CD4-positive, alpha-beta T cell treated with Interleukin-21 for 1 hour (primary cell): Measurements from ENCODE around the gene MUC22.
"Not testable (repeated sequence)": the region's sequence is repeated elsewhere in the genome, so short reads cannot be mapped to it uniquely, and the experiment has no call there.

Experiments used
- DNase-seq: peaks from one replicate; pipeline ENCODE4 v3.0.0-alpha.2; 2020

The MUC22 gene

DNA sequence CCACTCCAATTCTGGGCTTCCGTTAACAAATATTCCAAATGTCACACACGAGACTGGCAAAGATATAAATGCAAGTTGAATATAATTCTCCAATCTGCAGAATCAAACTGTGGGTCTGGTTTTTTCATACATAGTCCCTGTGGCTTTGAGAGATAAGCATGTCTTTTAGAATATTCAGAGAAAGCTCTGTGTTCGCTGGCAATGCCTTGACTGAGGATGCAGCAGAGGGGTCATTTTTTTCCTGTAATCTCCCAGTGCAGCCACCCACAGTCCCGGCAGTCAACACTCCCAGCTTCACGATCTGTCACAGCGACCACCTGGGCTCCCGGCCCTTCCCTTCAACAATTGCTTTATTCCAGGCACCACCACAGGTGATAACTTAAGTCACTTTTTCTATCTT, 30.5 kb downstream of the MUC22 start:
- DNase-seq: no peak

DNA sequence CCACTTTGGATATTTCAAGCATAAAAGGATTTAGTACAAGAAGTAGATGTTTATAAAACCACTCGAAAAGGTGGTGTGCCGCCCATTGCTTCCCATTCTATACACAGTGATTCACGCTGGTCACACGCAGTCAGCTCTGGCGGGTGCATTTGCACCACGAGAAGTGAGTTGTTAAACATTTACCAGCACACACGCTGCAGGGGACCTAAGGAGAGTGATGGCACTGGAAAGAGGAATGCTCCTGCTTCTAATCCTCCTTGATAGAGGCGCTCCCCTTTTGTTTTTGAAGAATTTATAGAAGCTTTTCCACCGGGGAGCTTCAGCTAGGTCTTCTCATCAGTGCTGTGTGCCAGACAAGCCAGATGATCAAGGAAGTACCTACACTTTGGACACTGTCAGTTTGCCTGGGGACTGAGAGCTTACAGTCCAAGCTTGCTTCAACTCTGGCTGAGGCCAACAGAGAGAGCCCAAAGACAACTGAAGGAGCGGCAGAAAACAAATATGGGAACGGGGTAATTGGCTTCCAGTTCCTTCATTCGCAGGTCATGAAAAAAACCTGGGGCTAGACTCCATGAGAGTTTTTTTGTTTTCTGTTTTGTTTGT, 31.2 kb downstream of the MUC22 start:
- no peak for DNase-seq

DNA sequence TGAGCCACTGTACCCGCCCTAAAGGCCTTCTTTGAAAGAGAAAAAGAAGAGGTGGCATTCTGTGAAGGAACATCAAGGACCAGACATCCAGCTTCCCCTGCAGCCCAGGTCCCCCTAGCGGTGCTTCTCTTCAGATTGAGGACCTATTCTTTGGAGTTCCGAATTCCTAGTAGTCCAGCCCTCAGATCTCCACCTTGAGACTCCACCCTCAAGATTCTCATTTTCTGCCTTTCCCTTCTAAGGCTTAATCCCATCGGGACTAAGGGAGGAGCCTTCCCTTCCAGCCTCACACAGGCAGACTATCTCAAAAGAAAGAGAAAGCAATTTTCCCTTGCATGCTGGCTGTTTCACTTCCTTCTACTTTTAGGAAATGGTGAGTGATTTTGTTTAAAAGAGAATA, 32.5 kb downstream of the MUC22 start:
- peak; percentile 28 for DNase-seq

DNA sequence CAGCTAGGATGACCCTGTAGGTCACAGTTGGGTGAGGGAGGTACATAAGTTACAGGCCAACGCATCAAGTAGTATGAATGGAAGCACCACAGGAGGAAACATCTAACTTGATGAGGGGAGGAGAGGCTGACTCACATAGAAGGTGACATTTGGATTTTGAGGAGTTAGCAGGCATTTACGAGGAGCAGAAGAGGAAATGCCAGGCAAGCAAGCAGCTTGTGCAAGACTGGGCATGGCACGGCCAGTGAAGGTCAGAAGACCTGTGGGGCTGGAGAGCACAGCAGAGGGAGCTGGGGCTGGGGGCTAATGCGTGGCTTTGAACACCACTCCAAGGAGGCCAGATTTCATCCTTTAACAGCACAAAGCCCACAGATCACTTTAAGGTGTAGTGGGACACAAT, 37.8 kb downstream of the MUC22 start:
- no peak for DNase-seq

DNA sequence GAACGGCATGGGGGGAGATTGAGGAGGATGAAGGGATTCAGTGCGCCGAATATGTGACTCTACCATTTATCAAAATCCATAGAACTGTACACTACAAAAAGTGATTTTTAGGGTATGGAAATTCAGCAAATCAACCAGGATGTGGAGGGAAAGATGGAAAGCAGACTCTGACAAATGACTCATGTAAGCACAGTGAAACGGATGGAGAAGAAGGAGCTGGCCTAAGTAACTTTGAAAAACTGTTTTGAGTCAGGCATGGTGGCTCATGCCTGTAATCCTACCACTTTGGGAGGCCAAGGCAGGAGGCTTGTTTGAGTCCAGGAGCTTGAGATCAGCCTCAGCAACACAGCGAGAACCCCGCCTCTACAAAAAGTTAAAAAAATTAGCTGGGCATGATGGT, 39.2 kb downstream of the MUC22 start:
- DNase-seq: no peak

DNA sequence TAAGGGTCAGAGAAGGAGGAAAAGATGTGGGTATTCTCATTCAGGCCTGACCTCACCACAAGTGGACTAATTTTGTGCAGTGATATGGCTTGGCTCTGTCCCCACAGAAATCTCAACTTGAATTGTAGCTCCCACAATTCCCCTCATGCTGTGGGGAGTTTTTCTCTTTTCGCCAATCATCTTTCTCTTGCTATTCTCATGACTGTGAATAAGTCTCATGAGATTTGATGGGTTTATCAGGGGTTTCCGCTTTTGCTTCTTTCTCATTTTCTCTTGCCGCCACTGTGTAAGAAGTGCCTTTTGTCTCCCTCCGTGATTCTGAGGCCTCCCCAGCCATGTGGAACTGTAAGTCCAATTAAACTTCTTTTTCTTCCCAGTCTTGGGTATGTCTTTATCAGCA, 42.9 kb downstream of the MUC22 start:
- not testable (repeated sequence) for DNase-seq

DNA sequence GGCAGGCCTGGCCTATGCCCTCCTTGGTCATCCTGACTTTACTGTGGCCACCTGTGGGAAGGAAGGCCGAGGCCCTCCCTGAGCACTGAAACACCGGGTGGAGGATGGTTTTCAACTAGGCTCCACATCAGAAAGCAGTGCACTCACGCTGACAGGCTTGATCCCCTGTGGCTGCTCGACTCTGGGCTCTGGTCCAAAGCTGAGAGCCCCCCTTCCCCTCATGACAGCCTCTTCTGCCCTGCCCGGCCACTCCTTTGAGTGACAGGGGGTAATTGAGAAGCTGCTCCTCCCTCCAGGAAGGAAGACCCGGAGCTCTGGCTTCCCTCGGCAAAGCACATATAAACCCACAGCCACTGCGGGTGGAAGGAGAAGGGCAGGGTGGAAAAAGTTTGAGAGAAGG, 43.6 kb downstream of the MUC22 start:
- DNase-seq: no peak

DNA sequence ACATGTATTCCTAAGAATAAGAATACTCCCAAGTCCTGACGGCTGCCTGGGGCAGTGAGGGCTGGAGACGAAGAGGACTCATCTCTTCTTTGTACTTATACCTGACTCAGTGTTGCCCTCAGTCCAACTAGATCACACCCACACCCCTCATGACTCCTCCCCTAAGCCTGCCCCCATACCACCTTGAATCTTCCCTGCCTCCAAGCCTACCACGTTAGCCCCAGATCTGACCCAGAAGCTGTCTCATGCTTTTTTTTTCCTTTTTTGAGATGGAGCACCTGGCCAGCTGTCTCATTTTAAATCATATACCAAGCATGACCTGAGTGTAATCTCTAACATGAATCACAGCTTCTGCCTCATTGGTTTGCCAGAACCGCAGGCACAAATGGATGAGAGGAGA, 45.2 kb downstream of the MUC22 start:
- no peak for DNase-seq

DNA sequence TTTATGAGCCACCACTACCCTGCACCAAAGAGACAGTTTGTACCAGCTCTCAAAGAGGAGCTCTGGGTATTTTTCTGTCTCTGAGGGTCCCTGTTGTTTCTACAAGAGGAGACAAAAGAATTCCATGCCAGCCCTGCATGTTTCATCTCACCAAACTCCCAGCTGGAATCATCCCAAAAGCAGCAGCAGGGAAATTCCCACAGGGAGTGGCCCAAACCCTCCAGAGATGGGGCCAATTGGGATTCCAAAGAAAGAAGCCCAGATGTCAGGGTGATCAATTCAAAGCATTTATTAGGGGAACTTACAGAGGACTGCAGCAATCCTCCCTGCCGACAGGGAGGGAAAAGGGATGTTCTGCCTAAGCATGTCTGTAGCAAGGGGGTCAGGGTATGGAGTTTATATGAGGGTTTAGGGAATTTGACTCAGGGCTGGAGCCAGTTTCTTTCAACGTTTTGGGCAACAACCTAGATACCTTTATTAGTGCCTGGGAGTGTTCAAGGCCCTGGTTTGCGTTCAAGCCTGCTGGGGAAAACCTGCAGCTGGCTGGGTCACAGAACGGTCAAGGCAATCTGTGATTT, 47.2 kb downstream of the MUC22 start:
- no peak for DNase-seq

DNA sequence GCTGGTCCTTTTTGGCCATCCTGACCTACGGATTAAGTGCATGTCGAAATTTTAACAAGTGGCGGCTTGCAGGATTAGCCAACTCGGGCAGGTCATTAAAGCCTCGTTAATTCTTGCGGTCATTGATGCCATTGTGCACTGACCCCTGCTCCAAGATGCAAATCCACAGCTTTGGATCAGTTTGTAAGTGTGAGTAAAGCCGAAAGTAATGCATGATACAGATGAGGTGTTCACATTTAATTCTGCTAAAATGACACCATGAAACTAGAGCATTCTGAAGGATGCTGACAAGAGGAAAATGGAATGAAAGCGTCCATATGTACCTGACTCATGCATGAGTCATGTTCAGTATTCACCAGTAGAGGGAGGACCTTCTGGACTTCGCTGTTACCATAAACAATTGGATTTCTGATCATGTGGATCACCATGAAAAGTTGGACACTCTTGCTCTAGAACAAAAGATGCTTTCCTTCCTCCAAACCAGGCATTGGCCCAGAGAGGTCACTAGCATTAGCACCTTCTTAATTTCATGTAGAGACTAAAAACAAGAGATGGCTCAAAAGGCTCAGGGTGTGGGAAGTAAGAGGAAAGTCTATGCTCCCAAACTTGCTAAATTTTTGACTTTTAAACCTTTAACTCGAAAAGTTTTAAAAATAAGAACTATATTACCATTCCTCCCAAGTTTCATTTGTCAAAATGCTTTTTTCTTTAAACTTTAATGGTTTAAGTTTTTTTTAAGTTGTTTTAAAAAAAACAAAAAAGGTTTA, 48.0 kb downstream of the MUC22 start:
- DNase-seq: peak; percentile 16

DNA sequence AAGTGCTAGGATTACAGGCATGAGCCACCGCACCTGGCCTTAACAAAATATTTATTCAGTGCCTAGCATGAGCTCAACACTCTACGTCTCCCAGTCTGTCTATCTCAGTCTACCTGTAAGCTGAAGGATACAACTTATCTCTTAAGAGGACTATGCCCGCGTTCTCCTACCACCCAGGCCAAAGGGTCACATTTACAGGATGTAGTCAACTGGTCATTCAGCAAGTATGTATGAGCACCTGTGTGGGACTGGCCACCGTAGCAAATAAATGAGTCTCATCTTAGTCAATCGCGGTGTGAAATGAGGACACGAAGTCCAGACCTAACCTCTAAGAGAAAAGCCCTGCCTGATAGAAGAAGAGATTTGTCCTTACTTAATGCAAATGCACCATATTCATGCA, 49.9 kb downstream of the MUC22 start:
- no peak for DNase-seq

DNA sequence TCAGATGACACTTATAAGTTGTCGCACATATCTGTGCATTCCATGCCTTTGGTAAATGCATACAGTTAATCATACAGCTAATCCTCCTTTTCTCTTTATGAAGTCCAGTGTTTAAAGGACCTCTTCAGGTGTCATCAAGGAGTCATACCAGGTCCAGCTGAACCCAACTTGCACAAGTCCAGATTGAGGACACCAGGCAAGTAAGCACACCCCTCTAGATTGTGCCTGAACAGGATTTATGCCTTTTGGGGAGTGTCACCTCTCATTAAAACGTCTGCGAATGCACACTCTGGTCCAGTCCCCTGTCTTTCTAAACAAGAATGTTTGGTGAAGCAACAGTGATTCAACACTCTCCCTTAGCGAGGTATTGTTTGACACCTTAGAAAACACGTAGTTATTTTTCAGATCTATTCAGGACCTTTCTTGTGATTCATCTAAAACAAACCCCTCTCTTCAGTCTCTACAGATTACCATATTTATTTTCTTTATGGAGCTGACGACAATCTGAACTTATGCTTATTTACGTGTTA, 53.7 kb downstream of the MUC22 start:
- no peak for DNase-seq

DNA sequence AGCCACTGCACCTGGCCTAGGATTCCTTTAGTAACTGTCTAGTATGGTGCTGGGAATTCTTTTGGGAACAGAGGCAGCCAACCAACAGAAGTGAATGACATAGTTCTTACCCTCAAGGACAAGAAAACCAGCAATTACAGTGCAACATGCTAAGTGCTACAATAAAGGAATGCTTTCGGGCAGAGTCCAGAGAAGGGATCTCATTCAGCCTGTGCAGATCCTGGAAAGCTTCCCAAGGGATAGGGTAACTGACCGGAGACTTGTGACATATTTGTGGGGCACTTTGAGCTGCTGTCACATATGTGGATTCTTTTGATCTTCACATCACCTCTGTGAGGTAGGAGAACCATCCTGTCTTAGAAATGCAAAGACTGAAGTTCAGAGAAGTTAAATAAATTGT, 55.3 kb downstream of the MUC22 start:
- DNase-seq: no peak

DNA sequence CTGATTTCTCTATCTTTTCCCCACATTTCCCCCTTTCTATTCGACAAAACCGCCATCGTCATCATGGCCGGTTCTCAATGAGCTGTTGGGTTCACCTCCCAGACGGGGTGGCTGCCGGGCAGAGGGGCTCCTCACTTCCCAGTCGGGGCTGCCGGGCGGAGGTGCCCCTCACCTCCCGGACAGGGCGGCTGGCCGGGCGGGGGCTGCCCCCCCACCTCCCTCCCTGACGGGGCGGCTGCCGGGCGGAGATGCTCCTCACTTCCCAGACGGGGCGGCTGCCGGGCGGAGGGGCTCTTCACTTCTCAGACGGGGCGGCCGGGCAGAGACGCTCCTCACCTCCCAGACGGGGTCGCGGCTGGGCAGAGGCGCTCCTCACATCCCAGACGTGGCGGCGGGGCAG, 56.8 kb downstream of the MUC22 start:
- not testable (repeated sequence) for DNase-seq

DNA sequence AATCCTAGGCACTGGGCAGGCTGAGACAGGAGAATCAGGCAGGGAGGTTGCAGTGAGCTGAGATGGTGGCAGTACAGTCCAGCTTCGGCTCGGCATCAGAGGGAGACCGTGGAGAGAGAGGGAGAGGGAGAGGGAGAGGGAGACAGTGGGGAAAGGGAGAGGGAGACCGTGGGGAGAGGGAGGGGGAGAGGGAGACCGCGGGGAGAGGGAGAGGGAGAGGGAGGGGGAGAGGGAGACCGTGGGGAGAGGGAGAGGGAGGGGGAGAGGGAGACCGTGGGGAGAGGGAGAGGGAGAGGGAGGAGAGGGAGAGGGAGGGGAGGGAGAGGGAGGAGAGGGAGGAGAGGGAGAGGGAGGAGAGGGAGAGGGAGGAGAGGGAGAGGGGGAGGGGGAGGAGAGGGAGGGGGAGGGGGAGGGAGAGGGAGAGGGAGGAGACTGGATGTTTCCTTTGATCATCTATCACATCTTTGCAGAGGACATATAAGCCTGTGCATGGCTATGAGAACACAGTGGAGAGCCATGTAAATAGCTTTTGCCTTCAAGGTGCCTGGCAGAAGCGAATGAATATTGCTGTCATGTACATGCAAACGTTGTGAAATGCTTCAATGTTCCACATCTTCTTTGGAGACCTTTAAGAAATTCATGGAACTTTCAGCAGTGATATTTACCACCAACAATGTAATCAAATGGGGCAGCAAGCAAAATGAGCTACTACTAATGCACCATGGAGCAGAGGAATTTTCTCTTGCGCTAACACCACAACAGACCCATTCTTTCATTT, 57.8 kb downstream of the MUC22 start:
- DNase-seq: not testable (repeated sequence)

DNA sequence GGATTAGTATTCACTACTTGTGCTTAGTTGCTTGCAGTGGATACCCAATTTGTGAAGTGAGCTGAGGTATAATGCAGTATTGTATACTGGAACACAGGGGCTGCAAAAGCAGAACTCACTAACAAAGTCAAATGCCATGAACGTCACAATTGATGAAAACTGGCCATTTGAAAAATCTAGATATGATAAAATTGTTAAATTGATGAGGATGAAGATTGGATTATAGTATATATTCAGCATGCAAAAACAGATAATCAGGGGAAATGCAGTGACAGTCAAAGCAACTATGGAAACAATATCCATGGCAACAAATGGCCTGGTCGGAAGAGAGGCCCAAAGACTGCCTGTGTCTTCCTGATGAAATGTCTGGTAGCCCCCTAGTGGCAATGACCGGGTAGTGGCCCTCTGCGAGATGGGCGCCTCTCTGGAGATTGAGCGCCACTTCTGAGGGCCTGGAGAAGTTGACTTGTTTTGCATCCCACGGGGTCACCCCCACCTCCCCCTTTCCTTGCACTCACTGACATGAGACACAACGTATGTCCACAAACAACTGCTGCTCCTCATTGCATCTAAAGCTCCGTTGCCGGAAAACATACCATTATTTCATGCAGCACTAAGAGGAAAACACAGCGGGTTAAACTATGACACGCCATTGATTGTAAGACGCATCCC, 58.5 kb downstream of the MUC22 start:
- peak; percentile 67 for DNase-seq

DNA sequence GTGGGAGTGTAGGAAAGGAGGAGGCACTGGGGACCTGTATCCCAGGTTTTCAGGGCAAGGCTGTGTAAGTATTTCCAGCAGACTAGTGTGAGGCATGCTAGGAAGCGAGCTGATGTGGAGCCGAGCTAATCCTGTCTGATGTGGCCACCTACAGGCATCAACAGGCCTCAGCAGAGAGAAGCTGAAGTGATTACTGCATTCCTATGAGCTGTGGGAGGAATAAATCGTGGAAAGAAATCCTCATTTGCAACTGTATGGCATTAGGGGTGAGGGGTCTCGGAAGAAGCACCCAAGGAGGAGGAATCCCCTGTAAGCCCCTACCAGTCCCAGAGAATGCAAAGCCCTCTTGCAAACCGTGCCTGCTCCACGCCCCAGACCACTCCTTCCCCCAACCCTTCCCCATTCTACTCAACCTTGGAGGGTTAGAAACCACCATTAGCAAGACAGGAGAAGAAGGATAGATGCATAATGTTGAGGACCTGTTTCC, 60.5 kb downstream of the MUC22 start:
- no peak for DNase-seq

DNA sequence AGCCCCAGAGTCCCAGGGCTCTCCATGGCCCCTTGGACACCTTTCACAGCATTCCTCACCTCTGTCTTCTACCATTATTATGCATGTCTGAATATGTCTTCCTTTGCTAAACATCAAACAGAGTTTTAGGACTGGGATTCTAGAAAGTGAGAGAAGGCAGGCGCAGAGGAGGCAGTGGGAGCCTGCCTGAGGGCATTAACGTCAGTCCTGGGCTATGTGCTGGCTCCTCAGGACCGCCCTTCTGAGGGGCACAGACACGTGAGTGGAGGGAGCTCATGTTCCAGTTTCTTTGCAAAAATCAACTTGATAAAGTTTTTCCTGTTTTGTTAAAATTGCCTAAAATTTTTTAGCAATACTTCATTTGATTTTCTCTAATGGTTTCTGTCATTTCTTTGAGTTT, 64.1 kb downstream of the MUC22 start:
- DNase-seq: no peak

DNA sequence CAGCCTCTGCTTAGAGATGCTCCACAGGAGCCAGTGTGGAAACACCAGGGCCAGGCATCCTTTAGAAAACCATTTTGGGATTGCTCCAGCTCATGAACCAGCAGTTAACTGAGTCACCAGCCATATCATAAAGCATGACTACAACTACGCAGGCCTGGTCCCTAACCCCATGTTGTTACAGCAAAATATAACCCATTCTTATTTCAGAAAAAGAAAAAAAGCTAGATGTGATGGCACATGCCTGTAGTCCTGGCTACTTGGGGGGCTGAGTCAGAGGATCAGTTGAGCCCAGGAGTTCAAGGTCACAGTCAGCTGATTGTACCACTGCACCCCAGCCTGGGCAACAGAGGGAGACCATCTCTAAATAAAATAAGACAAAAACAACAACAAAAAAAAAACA, 65.3 kb downstream of the MUC22 start:
- no peak for DNase-seq

DNA sequence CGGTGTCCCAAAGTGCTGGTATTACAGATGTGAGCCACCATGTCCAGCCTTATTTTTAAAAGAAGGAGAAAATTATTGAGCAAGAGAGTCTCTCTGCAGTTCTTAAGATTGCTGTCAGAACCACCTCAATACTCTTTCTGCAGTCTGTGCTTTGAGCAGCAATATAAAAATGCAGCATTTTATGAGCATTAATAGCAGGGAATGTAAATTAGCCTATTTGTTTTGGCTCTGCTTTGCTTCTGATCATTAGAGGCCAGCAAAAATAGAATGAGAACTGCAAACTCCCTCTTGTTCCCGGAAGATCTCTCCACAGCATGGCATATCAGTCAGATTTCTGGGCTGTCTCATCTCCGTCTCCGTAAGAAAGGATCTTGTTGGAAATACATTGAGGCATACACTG, 66.3 kb downstream of the MUC22 start:
- no peak for DNase-seq

DNA sequence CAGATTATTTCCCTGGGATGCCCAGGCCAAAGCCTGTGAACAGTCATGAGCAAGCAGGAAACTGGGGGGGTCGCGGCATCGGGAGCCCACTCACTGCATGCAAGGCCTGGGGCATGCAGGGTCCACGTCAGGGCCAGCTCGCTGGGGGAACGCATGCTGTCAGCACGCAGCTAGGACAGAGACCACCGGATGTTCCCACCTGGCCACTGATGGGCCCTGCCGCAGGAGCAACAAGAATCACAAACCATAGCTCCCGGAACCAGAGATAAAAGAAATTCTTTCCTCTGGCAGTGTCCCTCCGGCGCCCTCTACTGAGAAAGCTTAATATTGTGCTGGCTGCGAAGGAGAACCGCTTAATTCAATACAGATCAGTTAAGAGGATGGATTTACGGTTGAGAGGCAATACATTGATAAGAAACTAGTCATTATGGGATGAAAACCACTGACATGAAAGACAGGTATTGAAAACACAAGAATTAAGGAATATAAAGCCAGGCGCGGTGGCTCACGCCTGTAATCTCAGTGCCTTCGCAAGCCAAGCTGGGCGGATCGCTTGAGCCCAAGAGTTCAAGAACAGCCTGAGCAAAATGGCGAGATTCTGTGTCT, 69.5 kb downstream of the MUC22 start:
- DNase-seq: peak; percentile 74

DNA sequence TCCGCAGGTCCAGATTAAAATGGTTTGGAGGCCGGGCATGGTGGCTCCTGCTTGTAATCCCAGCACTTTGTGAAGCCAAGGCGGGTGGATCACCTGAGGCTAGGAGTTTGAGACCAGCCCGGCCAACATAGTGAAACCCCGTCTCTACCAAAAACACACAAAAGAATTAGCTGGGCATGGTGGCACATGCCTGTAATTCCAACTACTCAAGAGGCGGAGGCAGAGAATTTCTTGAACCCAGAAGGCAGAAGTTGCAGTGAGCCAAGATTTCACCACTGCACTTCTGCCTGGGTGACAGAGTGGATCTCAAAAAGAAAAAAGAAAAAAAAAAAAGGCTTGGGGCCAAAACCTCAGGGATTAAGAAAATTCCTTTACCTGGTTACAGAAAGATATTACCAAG, 71.6 kb downstream of the MUC22 start:
- no peak for DNase-seq
